ENCODE measurements around the gene SPC24. TPM values are rescaled to one million over a fixed set of nuclear protein-coding genes. Genes with fewer than 3 reads are reported as not detected.

Gene SPC24
- total and polyA plus RNA-seq, 2 donors (not counting 3 experiments of a cell fraction or from before 2014, with no cell fraction given): 19.8 to 70.0 TPM

- dilution Hi-C loops (cut with MboI; ENCODE audit: extremely low pct_ligation_motif_present, low sequenced_read_pairs): no loop called here
- H3K4me3 ChIP-seq (replicated peaks in 1 of 3; ENCODE audit: insufficient read depth in 1 of 3, low read depth in 1 of 3, low read length in 3 of 3): peak overlapping the region in 1 of 3 experiments; percentile 29
- H3K27ac ChIP-seq (ENCODE audit: insufficient read depth, low read depth, low read length): peak overlapping the region; percentile 97
- H3K79me2 ChIP-seq (ENCODE audit: control insufficient read depth, insufficient read depth, low read length): peaks cover 87% of the 10 kb centered on the region
- no TSS peak for BruUV-seq (replicated peaks)
- no peak for TF ChIP-seq POLR2AphosphoS5 (IDR thresholded peaks at IDR 0.05; ENCODE audit: insufficient read depth, low read depth, low read length)
- TF ChIP-seq FOS (IDR thresholded peaks at IDR 0.05; ENCODE audit: borderline replicate concordance, insufficient read depth, low read length): peak; percentile 72
- no peak for TF ChIP-seq EZH2 (IDR thresholded peaks at IDR 0.05; ENCODE audit: borderline replicate concordance, low read depth, low read length, severe bottlenecking)
- no peak for TF ChIP-seq MAX (IDR thresholded peaks at IDR 0.05; ENCODE audit: insufficient read depth, insufficient read length)
- TF ChIP-seq POLR2A (IDR thresholded peaks at IDR 0.05; ENCODE audit: low read depth, low read length): peak; percentile 23
- TF ChIP-seq MYC (IDR thresholded peaks at IDR 0.05; ENCODE audit: low read depth, low read length): no peak
- peak; percentile 75 for TF ChIP-seq JUN (IDR thresholded peaks at IDR 0.05; ENCODE audit: borderline replicate concordance, insufficient read depth, insufficient read length, low read depth)
- H3K4me1 ChIP-seq (ENCODE audit: control insufficient read depth, extremely low read depth, insufficient read depth, low read length): peaks cover 62% of the 10 kb centered on the region
- no peaks in the 10 kb centered on the region for H3K27me3 ChIP-seq (ENCODE audit: control insufficient read depth in 2 of 2, insufficient read depth in 2 of 2, low read length in 2 of 2)
- intact Hi-C loops (cut with micrococcal nuclease): loop anchor here (10.0 kb wide), 2 partner anchors 162 to 592 kb away; partner anchors contain the start of gene KEAP1
- no peak overlapping the region for H2AFZ ChIP-seq (ENCODE audit: low read depth, low read length)
- H3K4me2 ChIP-seq (ENCODE audit: insufficient read depth, low read length): peak overlapping the region; percentile 80
- no peaks in the 10 kb centered on the region for H3K9me1 ChIP-seq (replicated peaks; ENCODE audit: control insufficient read depth, extremely low read depth, insufficient read depth, low read length)
- H3K9me3 ChIP-seq (replicated peaks; ENCODE audit: control insufficient read depth, insufficient read depth, low read length): no peaks in the 10 kb centered on the region
- CTCF ChIA-PET: interaction anchor here (1.1 to 3.9 kb wide), 4 partner anchors 11 to 160 kb away, joined by 4 to 30 read pairs (median 6); no protein-coding TSS in a partner anchor
- peaks cover 3 to 6% of the 10 kb centered on the region in 2 experiments for H3K36me3 ChIP-seq (ENCODE audit: control insufficient read depth in 2 of 2, extremely low read depth in 1 of 2, insufficient read depth in 2 of 2, low read length in 2 of 2)
- FAIRE-seq (peak; percentile 83), DNase-seq (ENCODE audit: low read depth, low spot score) (peak; percentile 88)
- H4K20me1 ChIP-seq (replicated peaks; ENCODE audit: control insufficient read depth, extremely low read depth, insufficient read depth, low read length): peaks cover 5% of the 10 kb centered on the region
- POLR2A ChIA-PET: interaction anchor here (0.6 to 1.6 kb wide), 2 partner anchors 10 to 109 kb away, joined by 3 to 10 read pairs; no protein-coding TSS in a partner anchor
- peak overlapping the region; percentile 44 for H3K9ac ChIP-seq (replicated peaks; ENCODE audit: extremely low read depth, insufficient read depth, low read length)
These were observed 59.3 kb downstream of the SPC24 start for GRCh38 chr19:11096210-11096841.

Small RNAs within 50 kb of the gene (microRNA-seq; reads per million reads assigned to microRNA genes)
- 2.7 reads per million for gene MIR6886 (ENCODE audit: borderline number of aligned reads, borderline replicate concordance)

Other genes starting within 250 kb of the SPC24 start
- 45.3 and 47.8 TPM in 2 replicates for gene YIPF2, start 227.1 kb downstream of the SPC24 start, total RNA-seq
- 104 and 148 TPM in 2 replicates for gene YIPF2, start 227.1 kb downstream of the SPC24 start, polyA plus RNA-seq
- gene TIMM29, start 227.0 kb downstream of the SPC24 start, total RNA-seq: 16.4 and 20.6 TPM in 2 replicates
- 10.7 and 12.3 TPM in 2 replicates for gene TIMM29, start 227.0 kb downstream of the SPC24 start, polyA plus RNA-seq
- 177 and 178 TPM in 2 replicates for gene SMARCA4, start 194.8 kb downstream of the SPC24 start, total RNA-seq
- gene SMARCA4, start 194.8 kb downstream of the SPC24 start, polyA plus RNA-seq: 63.0 and 65.0 TPM in 2 replicates
- 174 and 175 TPM in 2 replicates for gene LDLR, start 66.3 kb downstream of the SPC24 start, total RNA-seq
- 142 and 144 TPM in 2 replicates for gene LDLR, start 66.3 kb downstream of the SPC24 start, polyA plus RNA-seq
- gene KANK2, start 41.8 kb upstream of the SPC24 start, total RNA-seq: 77.9 and 78.0 TPM in 2 replicates
- gene KANK2, start 41.8 kb upstream of the SPC24 start, polyA plus RNA-seq: 41.7 and 48.1 TPM in 2 replicates
- not detected in 2 replicates for gene ANGPTL8, start 83.8 kb upstream of the SPC24 start, total RNA-seq
- not detected in 2 replicates for gene ANGPTL8, start 83.8 kb upstream of the SPC24 start, polyA plus RNA-seq
- 334 and 353 TPM in 2 replicates for gene DOCK6, start 106.7 kb upstream of the SPC24 start, total RNA-seq
- gene DOCK6, start 106.7 kb upstream of the SPC24 start, polyA plus RNA-seq: 126 and 154 TPM in 2 replicates
- gene TSPAN16, start 140.4 kb upstream of the SPC24 start, total RNA-seq: not detected in 2 replicates
- gene TSPAN16, start 140.4 kb upstream of the SPC24 start, polyA plus RNA-seq: not detected in 2 replicates
- 41.1 and 48.2 TPM in 2 replicates for gene RAB3D, start 183.9 kb upstream of the SPC24 start, total RNA-seq
- gene RAB3D, start 183.9 kb upstream of the SPC24 start, polyA plus RNA-seq: 34.1 and 35.4 TPM in 2 replicates
- gene TMEM205, start 190.5 kb upstream of the SPC24 start, total RNA-seq: 57.3 and 58.9 TPM in 2 replicates
- gene TMEM205, start 190.5 kb upstream of the SPC24 start, polyA plus RNA-seq: 345 and 364 TPM in 2 replicates
- 30.3 and 31.6 TPM in 2 replicates for gene CCDC159, start 190.7 kb upstream of the SPC24 start, total RNA-seq
- gene CCDC159, start 190.7 kb upstream of the SPC24 start, polyA plus RNA-seq: 28.2 and 30.0 TPM in 2 replicates
- 22.8 and 23.7 TPM in 2 replicates for gene PLPPR2, start 199.7 kb upstream of the SPC24 start, total RNA-seq
- gene PLPPR2, start 199.7 kb upstream of the SPC24 start, polyA plus RNA-seq: 28.7 and 34.5 TPM in 2 replicates
- gene SWSAP1, start 218.9 kb upstream of the SPC24 start, total RNA-seq: 2.7 and 3.7 TPM in 2 replicates
- 4.4 and 4.8 TPM in 2 replicates for gene SWSAP1, start 218.9 kb upstream of the SPC24 start, polyA plus RNA-seq
- 11.4 and 12.6 TPM in 2 replicates for gene EPOR, start 228.5 kb upstream of the SPC24 start, total RNA-seq
- 17.3 and 23.5 TPM in 2 replicates for gene EPOR, start 228.5 kb upstream of the SPC24 start, polyA plus RNA-seq

Data from endothelial cell of umbilical vein (primary cell).